Suprapubic skin (tissue), 4 donors: Measurements from ENCODE around the gene TCF7L2.

ENCODE experiments used
- EP300 ChIP-seq: sonication (generic); formaldehyde crosslinking; IDR thresholded peaks from one replicate; pipeline ENCODE4 v1.6.1; 2017; ENCODE audit warnings: antibody characterized with exemption
- POLR2A ChIP-seq, 2 donors: fragments of 450-650 bp; IDR thresholded peaks; one replicate each; pipeline ENCODE4 v1.6.1; 2017; ENCODE audit warnings: antibody characterized with exemption in 2 of 2, mild to moderate bottlenecking in 2 of 2, moderate library complexity in 2 of 2
- POLR2AphosphoS5 ChIP-seq, 3 donors: sonication (generic); formaldehyde crosslinking; IDR thresholded peaks; one replicate each; pipeline ENCODE4 v1.6.1; 2017; ENCODE audit warnings: antibody characterized with exemption in 3 of 3
- TF ChIP-seq, protein P1 (sequence below), 2 donors: fragments of 200-600 bp in 1 of 2; fragments of 450-650 bp in 1 of 2; sonication (generic) in 1 of 2; IDR thresholded peaks; one replicate each; pipeline ENCODE4 v1.5.1; 2016 to 2019; ENCODE audit warnings: antibody characterized with exemption in 2 of 2, mild to moderate bottlenecking in 1 of 2, moderate library complexity in 1 of 2

DNA sequence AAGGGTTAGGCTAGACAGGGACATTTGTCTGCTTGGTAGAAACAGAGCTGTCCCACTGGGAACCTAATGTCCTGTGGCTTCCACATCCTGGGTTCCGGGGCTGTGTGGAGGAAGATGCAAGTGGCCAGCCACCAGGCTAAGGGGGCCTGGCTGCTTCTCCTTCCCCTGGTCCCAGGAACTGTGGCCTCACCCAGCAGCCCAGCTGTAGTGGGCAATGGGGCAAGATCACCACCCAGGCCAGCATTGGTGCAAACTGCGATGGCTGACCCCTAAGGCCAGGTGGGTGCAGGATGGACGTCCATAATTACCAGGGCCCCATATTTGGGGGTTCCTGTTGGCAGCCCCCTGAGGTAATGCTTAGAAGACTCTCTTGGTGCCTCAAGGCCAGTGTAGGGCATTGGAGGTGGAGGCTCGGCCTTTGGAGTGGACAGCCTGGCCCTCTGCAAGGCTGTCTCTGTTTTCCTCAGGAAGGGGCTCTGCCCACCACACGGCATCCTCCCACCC is 226.7 kb downstream of the TCF7L2 start:
- TF ChIP-seq, protein P1, sequence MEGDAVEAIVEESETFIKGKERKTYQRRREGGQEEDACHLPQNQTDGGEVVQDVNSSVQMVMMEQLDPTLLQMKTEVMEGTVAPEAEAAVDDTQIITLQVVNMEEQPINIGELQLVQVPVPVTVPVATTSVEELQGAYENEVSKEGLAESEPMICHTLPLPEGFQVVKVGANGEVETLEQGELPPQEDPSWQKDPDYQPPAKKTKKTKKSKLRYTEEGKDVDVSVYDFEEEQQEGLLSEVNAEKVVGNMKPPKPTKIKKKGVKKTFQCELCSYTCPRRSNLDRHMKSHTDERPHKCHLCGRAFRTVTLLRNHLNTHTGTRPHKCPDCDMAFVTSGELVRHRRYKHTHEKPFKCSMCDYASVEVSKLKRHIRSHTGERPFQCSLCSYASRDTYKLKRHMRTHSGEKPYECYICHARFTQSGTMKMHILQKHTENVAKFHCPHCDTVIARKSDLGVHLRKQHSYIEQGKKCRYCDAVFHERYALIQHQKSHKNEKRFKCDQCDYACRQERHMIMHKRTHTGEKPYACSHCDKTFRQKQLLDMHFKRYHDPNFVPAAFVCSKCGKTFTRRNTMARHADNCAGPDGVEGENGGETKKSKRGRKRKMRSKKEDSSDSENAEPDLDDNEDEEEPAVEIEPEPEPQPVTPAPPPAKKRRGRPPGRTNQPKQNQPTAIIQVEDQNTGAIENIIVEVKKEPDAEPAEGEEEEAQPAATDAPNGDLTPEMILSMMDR (IDR thresholded peaks at IDR 0.05) = no peak
- TF ChIP-seq POLR2A (IDR thresholded peaks at IDR 0.05) (no peak), POLR2AphosphoS5 (IDR thresholded peaks at IDR 0.05) (no peak), EP300 (no peak)
